NT2/D1 (cell line): ENCODE results near the gene CRYM.

Experiments used
- DNase-seq: peaks from one replicate; pipeline ENCODE4 v3.0.0-alpha.2; 2011; ENCODE audit warnings: low read depth, low spot score
- H3K27me3 ChIP-seq: 2 replicates; pipeline ENCODE4 v1.6.0; 2011; ENCODE audit warnings: mild to moderate bottlenecking; ENCODE audit not compliant: insufficient read length, insufficient read depth
- H3K36me3 ChIP-seq: 2 replicates; pipeline ENCODE4 v1.6.1; 2011; ENCODE audit warnings: mild to moderate bottlenecking, low read length, mixed read lengths; ENCODE audit not compliant: insufficient read depth, insufficient read length
- H3K4me1 ChIP-seq: 2 replicates; pipeline ENCODE4 v1.5.1; 2011; ENCODE audit not compliant: insufficient read depth, insufficient read length
- H3K4me3 ChIP-seq: 2 replicates; pipeline ENCODE4 v1.5.1; 2011; ENCODE audit warnings: low read depth; ENCODE audit not compliant: insufficient read length
- H3K9ac ChIP-seq: 2 replicates; pipeline ENCODE4 v1.6.0; 2011; ENCODE audit warnings: low read depth; ENCODE audit not compliant: insufficient read length
- H3K9me3 ChIP-seq: 2 replicates; pipeline ENCODE4 v1.5.1; 2011; ENCODE audit warnings: mild to moderate bottlenecking, low read length; ENCODE audit not compliant: insufficient read depth
- SUZ12 ChIP-seq: IDR thresholded peaks from 2 replicates; pipeline ENCODE4 v1.6.1; 2011; ENCODE audit not compliant: insufficient read length, insufficient read depth; ENCODE audit errors: extremely low read depth
- YY1 ChIP-seq: IDR thresholded peaks from 2 replicates; pipeline ENCODE4 v1.6.1; 2011; ENCODE audit not compliant: insufficient read length, insufficient read depth
- ZNF274 ChIP-seq: IDR thresholded peaks from 2 replicates; pipeline ENCODE4 v1.6.1; 2011; ENCODE audit warnings: mild to moderate bottlenecking, low read depth, low read length

CRYM gene

GRCh38 chr16:21263640-21264570, 14.2 kb downstream of the CRYM start:
- H3K4me3 ChIP-seq: no peak overlapping the region
- H3K36me3 ChIP-seq: no peaks in the 10 kb centered on the region
- H3K9ac ChIP-seq: no peak overlapping the region
- no peaks in the 10 kb centered on the region for H3K4me1 ChIP-seq
- TF ChIP-seq YY1 (no peak), ZNF274 (no peak), SUZ12 (no peak)
- H3K9me3 ChIP-seq: no peaks in the 10 kb centered on the region
- no peaks in the 10 kb centered on the region for H3K27me3 ChIP-seq
- DNase-seq: no peak

GRCh38 chr16:21262779-21263639, 15.1 kb downstream of the CRYM start:
- Histone ChIP-seq H3K9ac (no peak overlapping the region), H3K27me3 (no peaks in the 10 kb centered on the region), H3K9me3 (no peaks in the 10 kb centered on the region), H3K36me3 (no peaks in the 10 kb centered on the region), H3K4me3 (no peak overlapping the region), H3K4me1 (no peaks in the 10 kb centered on the region)
- no peak for DNase-seq
- TF ChIP-seq ZNF274: no peak
- TF ChIP-seq SUZ12: no peak
- TF ChIP-seq YY1: no peak

DNA sequence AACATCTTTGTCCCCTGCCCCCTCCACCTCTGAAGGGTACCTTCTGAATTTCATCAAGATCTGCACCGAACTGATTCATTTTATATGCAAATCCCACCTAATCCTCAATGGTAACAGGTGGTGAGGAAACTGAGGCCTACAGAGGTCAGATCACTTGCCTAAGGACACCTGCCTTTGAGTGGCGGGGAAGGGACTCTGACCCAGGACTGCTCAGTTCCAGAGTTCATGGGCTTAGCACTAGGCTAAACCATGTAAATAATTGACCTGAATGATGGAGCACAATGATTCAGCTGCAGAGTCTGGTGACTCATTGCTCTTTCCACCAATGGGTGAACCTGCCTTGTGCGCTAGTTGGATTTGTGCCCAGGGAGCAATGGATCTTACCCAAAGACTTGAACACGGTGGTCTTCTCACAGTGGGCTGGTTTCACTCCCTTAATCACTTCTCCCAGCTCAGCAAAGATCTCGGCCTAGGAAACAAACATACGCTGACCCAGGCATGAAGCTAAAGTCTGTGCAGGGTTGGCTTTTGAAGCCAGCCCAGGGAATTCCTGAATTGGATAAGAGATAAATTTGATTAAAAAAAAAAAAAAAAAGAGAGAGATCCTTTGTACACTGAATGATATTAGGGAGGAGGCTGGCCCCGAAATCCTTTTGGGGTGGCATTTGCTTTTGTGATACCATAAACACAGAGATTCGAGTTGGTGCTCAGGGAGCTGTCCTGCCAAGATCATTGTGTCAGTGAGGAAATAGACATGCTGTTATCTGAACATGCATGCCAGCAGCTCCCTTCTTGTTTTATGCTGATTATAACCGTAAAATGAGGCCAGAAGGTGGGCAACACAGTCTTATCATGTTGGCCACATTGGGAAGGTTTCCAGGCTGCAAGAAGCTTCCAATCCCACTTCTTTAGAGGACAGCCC, 17.0 kb downstream of the CRYM start:
- H3K4me3 ChIP-seq: no peak overlapping the region
- TF ChIP-seq SUZ12: no peak
- TF ChIP-seq ZNF274: no peak
- no peak for TF ChIP-seq YY1
- H3K9ac ChIP-seq: no peak overlapping the region
- no peak for DNase-seq
- no peaks in the 10 kb centered on the region for H3K9me3 ChIP-seq
- no peaks in the 10 kb centered on the region for H3K36me3 ChIP-seq
- no peaks in the 10 kb centered on the region for H3K4me1 ChIP-seq
- no peaks in the 10 kb centered on the region for H3K27me3 ChIP-seq

DNA sequence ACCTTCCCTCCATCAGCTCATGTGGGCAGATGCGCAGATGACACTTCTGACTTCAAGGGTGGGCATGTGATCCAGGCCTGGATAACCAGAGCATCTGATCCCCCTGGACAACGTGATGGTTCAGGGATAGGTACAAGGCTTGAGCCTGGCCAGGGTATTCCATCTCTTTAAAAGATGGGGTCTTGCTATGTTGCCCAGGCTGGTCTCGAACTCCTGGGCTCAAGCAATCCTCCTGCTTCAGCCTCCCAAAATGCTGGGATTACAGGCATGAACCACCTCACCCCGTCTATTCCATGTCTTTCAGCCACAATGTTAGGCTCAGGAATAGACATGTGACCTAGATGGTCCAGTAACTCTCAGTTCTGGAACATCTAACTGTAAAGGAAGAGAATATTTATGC, 20.8 kb downstream of the CRYM start:
- H3K9me3 ChIP-seq: no peaks in the 10 kb centered on the region
- H3K4me3 ChIP-seq: no peak overlapping the region
- no peaks in the 10 kb centered on the region for H3K4me1 ChIP-seq
- no peak overlapping the region for H3K9ac ChIP-seq
- no peaks in the 10 kb centered on the region for H3K36me3 ChIP-seq
- H3K27me3 ChIP-seq: no peaks in the 10 kb centered on the region
- DNase-seq: no peak
- no peak for TF ChIP-seq YY1
- TF ChIP-seq SUZ12: no peak
- no peak for TF ChIP-seq ZNF274

DNA sequence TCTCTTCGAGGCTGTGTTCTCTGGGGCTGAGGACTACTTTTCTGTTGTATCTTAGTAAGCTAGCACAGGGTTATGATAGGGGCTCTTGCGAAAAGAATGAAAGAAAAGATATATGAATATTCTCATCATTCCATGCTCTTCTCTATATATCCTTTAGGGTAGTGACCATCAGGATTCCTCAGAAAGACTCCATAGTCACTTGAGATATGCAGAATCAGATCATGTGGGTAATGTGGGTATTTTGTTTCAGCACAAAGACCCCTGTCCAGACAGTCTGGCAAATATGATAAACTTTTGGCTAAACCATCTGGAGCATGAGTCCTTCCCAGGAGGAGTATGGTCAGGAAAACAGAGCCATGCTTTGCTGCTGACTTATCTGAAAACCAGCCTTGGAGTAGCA, 21.5 kb downstream of the CRYM start:
- Histone ChIP-seq H3K9ac (no peak overlapping the region), H3K36me3 (no peaks in the 10 kb centered on the region), H3K27me3 (no peaks in the 10 kb centered on the region), H3K4me3 (no peak overlapping the region), H3K9me3 (no peaks in the 10 kb centered on the region), H3K4me1 (no peaks in the 10 kb centered on the region)
- TF ChIP-seq SUZ12 (no peak), YY1 (no peak), ZNF274 (no peak)
- DNase-seq: no peak

DNA sequence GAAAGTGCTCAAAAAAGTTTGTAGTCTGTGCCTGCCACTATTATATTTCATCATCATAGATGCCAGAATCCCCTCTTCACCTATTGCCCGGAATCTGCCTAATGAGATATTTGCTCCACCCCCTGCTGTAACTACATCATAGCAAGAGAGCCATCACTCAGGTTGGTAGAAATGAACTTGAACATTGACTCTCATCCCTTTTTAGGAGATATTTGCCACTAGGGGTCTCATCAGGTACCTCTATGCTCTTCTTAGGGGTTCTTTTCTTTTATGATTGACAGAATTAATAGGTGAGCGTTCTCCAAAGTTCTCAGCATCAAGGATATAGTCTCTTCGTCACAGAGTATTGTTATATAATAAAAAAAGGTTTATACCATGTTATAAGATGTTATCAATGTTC, 24.6 kb downstream of the CRYM start:
- no peak for DNase-seq
- TF ChIP-seq SUZ12: no peak
- no peak for TF ChIP-seq ZNF274
- Histone ChIP-seq H3K36me3 (no peaks in the 10 kb centered on the region), H3K4me3 (no peak overlapping the region), H3K27me3 (no peaks in the 10 kb centered on the region), H3K9ac (no peak overlapping the region), H3K9me3 (no peaks in the 10 kb centered on the region), H3K4me1 (no peaks in the 10 kb centered on the region)
